Kidney epithelial cell (primary cell): Measurements from ENCODE around the gene RGS7. TPM values are rescaled to one million over a fixed set of nuclear protein-coding genes. Genes with fewer than 3 reads are reported as not detected.

Experiments
- DNase-seq: peaks from one replicate; pipeline ENCODE4 v3.0.0-alpha.2; 2010; ENCODE audit warnings: low read depth
- H3K27me3 ChIP-seq: 2 replicates; pipeline ENCODE4 v1.6.0; 2011; ENCODE audit warnings: low read length; ENCODE audit not compliant: control insufficient read depth, insufficient read depth
- H3K36me3 ChIP-seq: 2 replicates; pipeline ENCODE4 v1.5.1; 2011; ENCODE audit warnings: low read length; ENCODE audit not compliant: control insufficient read depth, insufficient read depth
- H3K4me3 ChIP-seq: 2 replicates; pipeline ENCODE4 v1.5.1; 2011; ENCODE audit warnings: low read depth, mild to moderate bottlenecking, control low read depth, low read length
- total RNA-seq: library from RNA; depleted of rRNA; stranded (reverse); fragments of >200 nt; gene quantifications from 2 replicates; pipeline ENCODE4 v1.2.3, GENCODE V29; 2015
- TF ChIP-seq, protein P1 (sequence below): IDR thresholded peaks from 2 replicates; pipeline ENCODE4 v1.5.1; 2011; ENCODE audit warnings: mild to moderate bottlenecking, moderate library complexity, low read length, control low read depth, inconsistent platforms; ENCODE audit not compliant: insufficient read depth, poor library complexity, severe bottlenecking

RGS7 gene
- total RNA-seq, 1 donor from 2014 or later, result 1.5 TPM

DNA sequence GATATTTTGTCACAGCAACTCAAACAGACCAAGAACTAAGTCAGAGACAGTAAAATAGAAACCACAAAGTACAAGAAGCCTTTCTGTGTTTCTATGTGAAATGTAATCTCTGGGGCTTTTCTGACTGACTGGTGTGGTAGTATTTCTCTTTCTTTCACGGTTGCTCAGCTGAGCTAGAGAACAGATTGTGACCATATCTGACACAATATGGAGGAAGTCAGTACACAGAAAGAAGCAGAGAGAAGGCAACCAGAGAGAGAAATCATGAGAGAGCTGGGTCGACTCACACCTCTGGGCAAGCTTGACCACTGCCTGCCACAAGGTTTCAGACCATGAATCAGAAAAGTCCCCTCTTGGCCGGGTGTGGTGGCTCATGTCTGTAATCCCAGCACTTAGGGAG lies 536.2 kb downstream of the RGS7 start:
- TF ChIP-seq, protein P1, sequence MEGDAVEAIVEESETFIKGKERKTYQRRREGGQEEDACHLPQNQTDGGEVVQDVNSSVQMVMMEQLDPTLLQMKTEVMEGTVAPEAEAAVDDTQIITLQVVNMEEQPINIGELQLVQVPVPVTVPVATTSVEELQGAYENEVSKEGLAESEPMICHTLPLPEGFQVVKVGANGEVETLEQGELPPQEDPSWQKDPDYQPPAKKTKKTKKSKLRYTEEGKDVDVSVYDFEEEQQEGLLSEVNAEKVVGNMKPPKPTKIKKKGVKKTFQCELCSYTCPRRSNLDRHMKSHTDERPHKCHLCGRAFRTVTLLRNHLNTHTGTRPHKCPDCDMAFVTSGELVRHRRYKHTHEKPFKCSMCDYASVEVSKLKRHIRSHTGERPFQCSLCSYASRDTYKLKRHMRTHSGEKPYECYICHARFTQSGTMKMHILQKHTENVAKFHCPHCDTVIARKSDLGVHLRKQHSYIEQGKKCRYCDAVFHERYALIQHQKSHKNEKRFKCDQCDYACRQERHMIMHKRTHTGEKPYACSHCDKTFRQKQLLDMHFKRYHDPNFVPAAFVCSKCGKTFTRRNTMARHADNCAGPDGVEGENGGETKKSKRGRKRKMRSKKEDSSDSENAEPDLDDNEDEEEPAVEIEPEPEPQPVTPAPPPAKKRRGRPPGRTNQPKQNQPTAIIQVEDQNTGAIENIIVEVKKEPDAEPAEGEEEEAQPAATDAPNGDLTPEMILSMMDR, result no peak
- Histone ChIP-seq H3K36me3 (no peaks in the 10 kb centered on the region), H3K27me3 (no peaks in the 10 kb centered on the region), H3K4me3 (no peak overlapping the region)
- no peak for DNase-seq

DNA sequence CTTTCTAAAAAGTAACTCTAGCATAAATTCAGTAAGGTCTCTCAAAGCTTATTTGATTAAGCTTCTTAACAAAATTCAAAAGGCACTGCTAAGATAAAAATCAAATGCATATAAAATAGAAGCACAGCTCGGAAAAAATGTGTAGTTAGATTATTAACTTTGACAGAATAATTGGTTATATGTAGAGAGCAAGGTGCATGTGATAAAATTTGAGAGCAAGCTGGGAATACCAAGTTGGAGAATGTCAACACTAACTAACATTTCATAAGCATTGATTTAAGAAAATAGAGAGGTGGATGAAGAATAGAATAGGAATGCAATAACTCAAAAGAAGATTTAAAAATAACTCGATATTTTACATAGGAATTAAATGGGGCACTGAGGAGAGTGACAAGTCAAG lies 540.5 kb downstream of the RGS7 start:
- Histone ChIP-seq H3K27me3 (no peaks in the 10 kb centered on the region), H3K36me3 (no peaks in the 10 kb centered on the region), H3K4me3 (no peak overlapping the region)
- DNase-seq, result no peak
- TF ChIP-seq, protein P1, result no peak

DNA sequence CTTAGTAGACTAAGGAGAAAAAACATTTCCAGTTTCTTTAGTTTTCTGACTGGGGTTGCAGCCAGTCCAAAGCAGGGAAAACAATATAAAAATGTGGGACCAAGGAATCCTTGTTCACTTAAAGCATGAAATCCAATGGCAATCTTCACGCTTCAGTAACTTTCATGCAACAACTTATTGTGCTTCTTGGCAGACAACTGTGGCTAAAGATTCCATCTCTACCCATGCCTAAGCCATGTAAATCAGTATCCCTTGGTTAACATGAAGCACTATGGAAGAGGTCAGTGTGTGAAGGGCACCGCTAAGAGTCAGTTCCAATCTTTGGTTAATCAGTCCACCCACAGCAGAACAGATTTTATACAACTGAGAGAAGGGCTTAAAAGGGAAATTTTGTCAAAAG lies 543.3 kb downstream of the RGS7 start:
- no peak for DNase-seq
- Histone ChIP-seq H3K36me3 (no peaks in the 10 kb centered on the region), H3K4me3 (no peak overlapping the region), H3K27me3 (no peaks in the 10 kb centered on the region)
- TF ChIP-seq, protein P1, result no peak

DNA sequence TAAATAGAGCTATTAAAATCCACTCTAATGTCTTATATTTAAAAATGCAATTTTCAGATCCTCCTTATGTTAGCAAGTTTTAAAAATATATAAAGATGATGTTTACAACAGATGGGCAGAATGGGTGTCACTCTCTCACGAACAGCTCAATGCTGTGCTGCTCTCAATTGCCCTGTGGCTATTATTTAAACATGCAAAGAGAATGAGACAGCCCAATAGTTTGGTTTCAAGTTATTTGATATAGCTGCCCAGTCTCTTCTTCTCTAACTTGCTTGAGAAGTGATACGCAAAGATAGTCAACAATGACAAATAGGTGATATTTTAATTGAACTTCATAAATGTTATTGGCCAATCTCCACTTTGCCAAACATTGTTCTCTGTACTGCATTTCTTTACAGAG lies 545.7 kb downstream of the RGS7 start:
- no peak for DNase-seq
- H3K27me3 ChIP-seq, result no peaks in the 10 kb centered on the region
- H3K36me3 ChIP-seq, result no peaks in the 10 kb centered on the region
- TF ChIP-seq, protein P1, result no peak
- H3K4me3 ChIP-seq, result no peak overlapping the region

DNA sequence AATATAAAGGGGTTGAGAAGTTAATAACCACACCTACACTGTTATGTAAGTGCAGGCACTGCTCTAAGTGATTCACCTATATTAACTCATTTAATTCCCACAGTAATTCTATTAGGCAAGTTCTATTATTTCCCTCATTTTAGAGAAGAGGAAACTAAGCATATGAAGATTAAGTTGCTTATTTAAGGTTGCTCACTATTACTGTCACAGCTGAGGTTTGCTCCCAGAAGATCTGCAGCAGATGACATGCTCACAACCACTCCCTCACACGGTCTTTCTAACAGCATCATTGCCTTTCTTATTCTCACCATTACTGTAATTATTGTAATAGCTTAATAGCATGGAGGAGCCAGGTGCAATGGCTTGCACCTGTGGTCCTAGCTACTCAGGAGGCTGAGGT lies 548.6 kb downstream of the RGS7 start:
- no peak for DNase-seq
- Histone ChIP-seq H3K27me3 (no peaks in the 10 kb centered on the region), H3K4me3 (no peak overlapping the region), H3K36me3 (no peaks in the 10 kb centered on the region)
- TF ChIP-seq, protein P1, result no peak

DNA sequence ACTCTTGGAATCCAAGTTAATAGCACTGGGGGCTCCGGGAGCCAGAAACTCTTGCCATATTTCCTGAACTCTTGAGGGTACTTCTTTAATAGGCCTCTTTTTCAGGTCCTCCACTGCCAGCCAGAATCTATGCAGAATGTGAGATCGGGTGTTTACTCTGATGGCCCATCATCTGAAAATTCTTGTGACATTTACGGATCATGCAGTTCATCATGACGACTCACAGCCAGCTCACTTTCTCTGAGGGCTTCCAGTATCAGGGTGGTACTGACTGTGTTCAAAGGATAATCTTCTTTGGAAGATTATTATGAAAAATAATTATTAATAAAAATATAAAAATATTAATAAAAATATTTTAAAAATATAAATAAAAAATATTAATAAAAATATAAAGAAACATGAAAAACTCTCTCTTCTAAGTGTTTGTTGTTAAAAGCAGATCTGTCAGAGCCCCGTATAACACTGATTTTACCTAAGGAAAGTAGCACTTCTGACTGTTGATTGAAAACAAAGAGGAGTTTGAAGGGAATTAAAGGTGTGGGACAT lies 550.7 kb downstream of the RGS7 start:
- H3K4me3 ChIP-seq, result no peak overlapping the region
- no peaks in the 10 kb centered on the region for H3K27me3 ChIP-seq
- H3K36me3 ChIP-seq, result no peaks in the 10 kb centered on the region
- no peak for DNase-seq
- TF ChIP-seq, protein P1, result no peak
